GM23248 (cell line): ENCODE data around the gene CHCHD2.

ENCODE experiments used
- EZH2 ChIP-seq: fragments of 200-600 bp; sonication (generic); IDR thresholded peaks from 2 replicates; pipeline ENCODE4 v1.6.1; 2018; ENCODE audit warnings: antibody characterized with exemption, mild to moderate bottlenecking; ENCODE audit not compliant: insufficient read depth, poor library complexity, severe bottlenecking
- EZH2phosphoT487 ChIP-seq: fragments of 200-600 bp; sonication (generic); IDR thresholded peaks from 2 replicates; pipeline ENCODE4 v1.6.1; 2018; ENCODE audit warnings: antibody characterized with exemption, moderate library complexity, mild to moderate bottlenecking, low read depth; ENCODE audit not compliant: insufficient read depth

GRCh38 chr7:56106108-56107073 lies at the start of gene CHCHD2:
- TF ChIP-seq EZH2phosphoT487 (no peak), EZH2 (no peak)
